LHCN-M2 (cell line): Measurements from ENCODE around the gene MFN2. TPM values are rescaled to one million over a fixed set of nuclear protein-coding genes. Genes with fewer than 3 reads are reported as not detected.
A peak's percentile ranks its signal among the peaks of the same experiment; 100 is the strongest.
"Not testable (repeated sequence)": the region's sequence is repeated elsewhere in the genome, so short reads cannot be mapped to it uniquely, and the experiment has no call there.

Source experiments
- DNase-seq: peaks from one replicate; pipeline ENCODE4 v3.0.0-alpha.2; 2012; ENCODE audit warnings: low read depth
- total RNA-seq: library from RNA; depleted of rRNA; stranded (reverse); fragments of >200 nt; gene quantifications from 2 replicates; pipeline ENCODE4 v1.2.3, GENCODE V29; 2014

Gene MFN2
- total RNA-seq, 1 experiment from 2014 or later, result 71.7 TPM

GRCh38 chr1:11997081-11997850 lies 17.0 kb downstream of the MFN2 start:
- DNase-seq, result no peak

- DNase-seq, result no peak
Observed at GRCh38 chr1:11998636-11999035, 18.4 kb downstream of the MFN2 start.

GRCh38 chr1:11999236-11999635 lies 19.0 kb downstream of the MFN2 start:
- no peak for DNase-seq

- DNase-seq, result no peak
Observed at GRCh38 chr1:12001249-12001917, 21.1 kb downstream of the MFN2 start.

GRCh38 chr1:12001996-12002493 lies 21.8 kb downstream of the MFN2 start:
- DNase-seq, result no peak

GRCh38 chr1:12003762-12004161 lies 23.5 kb downstream of the MFN2 start:
- DNase-seq, result no peak

- DNase-seq, result no peak
Observed at GRCh38 chr1:12005488-12006166, 25.4 kb downstream of the MFN2 start.

GRCh38 chr1:12006167-12006921 lies 26.1 kb downstream of the MFN2 start:
- DNase-seq, result no peak

GRCh38 chr1:12007204-12007603 lies 27.0 kb downstream of the MFN2 start:
- no peak for DNase-seq

GRCh38 chr1:12008355-12008754 lies 28.1 kb downstream of the MFN2 start:
- not testable (repeated sequence) for DNase-seq

- DNase-seq, result no peak
Observed at GRCh38 chr1:12009318-12009947, 29.2 kb downstream of the MFN2 start.

- DNase-seq, result no peak
Observed at GRCh38 chr1:12010746-12011570, 30.7 kb downstream of the MFN2 start.

- no peak for DNase-seq
Observed at GRCh38 chr1:12011998-12012397, 31.8 kb downstream of the MFN2 start.

GRCh38 chr1:12012560-12013316 lies 32.5 kb downstream of the MFN2 start:
- peak; percentile 35 for DNase-seq

GRCh38 chr1:12014141-12014991 lies 34.1 kb downstream of the MFN2 start:
- peak; percentile 75 for DNase-seq

GRCh38 chr1:12015001-12015491 lies 34.8 kb downstream of the MFN2 start:
- DNase-seq, result no peak

- DNase-seq, result no peak
Observed at GRCh38 chr1:12015499-12015898, 35.3 kb downstream of the MFN2 start.

GRCh38 chr1:12016182-12016581 lies 35.9 kb downstream of the MFN2 start:
- DNase-seq, result no peak
